ENCODE results near the gene TYW3. TPM values are rescaled to one million over a fixed set of nuclear protein-coding genes. Genes with fewer than 3 reads are reported as not detected.
"Not testable (repeated sequence)": the region's sequence is repeated elsewhere in the genome, so short reads cannot be mapped to it uniquely, and the experiment has no call there.

The TYW3 gene
- total RNA-seq, 1 donor from 2014 or later: 12.5 TPM

- DNase-seq (ENCODE audit: low spot score): peak; percentile 56
Measured at GRCh38 chr1:74731399-74732052, 1.4 kb upstream of the TYW3 start.

- not testable (repeated sequence) for DNase-seq (ENCODE audit: low spot score)
Measured at GRCh38 chr1:74732071-74732946, 643 bp upstream of the TYW3 start.

- peak; percentile 84 for DNase-seq (ENCODE audit: low spot score)
Measured at GRCh38 chr1:74733604-74734484, 892 bp downstream of the TYW3 start.

GRCh38 chr1:74737333-74737732 is 4.4 kb downstream of the TYW3 start:
- DNase-seq (ENCODE audit: low spot score): no peak

GRCh38 chr1:74740307-74740980 is 7.5 kb downstream of the TYW3 start:
- DNase-seq (ENCODE audit: low spot score): not testable (repeated sequence)

GRCh38 chr1:74745247-74745646 is 12.3 kb downstream of the TYW3 start:
- DNase-seq (ENCODE audit: low spot score): not testable (repeated sequence)

GRCh38 chr1:74748960-74749359 is 16.0 kb downstream of the TYW3 start:
- DNase-seq (ENCODE audit: low spot score): no peak

- no peak for DNase-seq (ENCODE audit: low spot score)
Measured at GRCh38 chr1:74753104-74753503, 20.2 kb downstream of the TYW3 start.

GRCh38 chr1:74755475-74755874 is 22.5 kb downstream of the TYW3 start:
- DNase-seq (ENCODE audit: low spot score): no peak

- DNase-seq (ENCODE audit: low spot score): not testable (repeated sequence)
Measured at GRCh38 chr1:74756650-74757049, 23.7 kb downstream of the TYW3 start.

- no peak for DNase-seq (ENCODE audit: low spot score)
Measured at GRCh38 chr1:74763807-74764206, 30.9 kb downstream of the TYW3 start.

- no peak for DNase-seq (ENCODE audit: low spot score)
Measured at GRCh38 chr1:74766579-74766978, 33.6 kb downstream of the TYW3 start.

GRCh38 chr1:74767490-74767889 is 34.5 kb downstream of the TYW3 start:
- DNase-seq (ENCODE audit: low spot score): no peak

GRCh38 chr1:74771913-74772515 is 39.1 kb downstream of the TYW3 start:
- DNase-seq (ENCODE audit: low spot score): peak; percentile 68

- no peak for DNase-seq (ENCODE audit: low spot score)
Measured at GRCh38 chr1:74772945-74773344, 40.0 kb downstream of the TYW3 start.

- DNase-seq (ENCODE audit: low spot score): no peak
Measured at GRCh38 chr1:74773582-74773981, 40.6 kb downstream of the TYW3 start.

GRCh38 chr1:74775735-74776134 is 42.8 kb downstream of the TYW3 start:
- DNase-seq (ENCODE audit: low spot score): no peak

- DNase-seq (ENCODE audit: low spot score): no peak
Measured at GRCh38 chr1:74777525-74777924, 44.6 kb downstream of the TYW3 start.

- no peak for DNase-seq (ENCODE audit: low spot score)
Measured at GRCh38 chr1:74779750-74780149, 46.8 kb downstream of the TYW3 start.

- DNase-seq (ENCODE audit: low spot score): no peak
Measured at GRCh38 chr1:74780594-74780993, 47.6 kb downstream of the TYW3 start.

- DNase-seq (ENCODE audit: low spot score): no peak
Measured at GRCh38 chr1:74785944-74786343, 53.0 kb downstream of the TYW3 start.
